Colonic mucosa (tissue), 4 donors: ENCODE measurements around the gene THBS2. TPM values are rescaled to one million over a fixed set of nuclear protein-coding genes. Genes with fewer than 3 reads are reported as not detected.

Experiments used
- DNase-seq: peaks from one replicate; pipeline ENCODE4 v3.0.0-alpha.2; 2020
- H3K27ac ChIP-seq: fragments of 200-600 bp; one replicate; pipeline ENCODE4 v1.8.0; 2021
- H3K27me3 ChIP-seq: fragments of 200-600 bp; one replicate; pipeline ENCODE4 v1.8.0; 2021
- H3K36me3 ChIP-seq: fragments of 200-600 bp; one replicate; pipeline ENCODE4 v1.8.0; 2021
- H3K4me1 ChIP-seq: fragments of 200-600 bp; one replicate; pipeline ENCODE4 v1.8.0; 2021; ENCODE audit warnings: mild to moderate bottlenecking
- H3K4me3 ChIP-seq: fragments of 200-600 bp; one replicate; pipeline ENCODE4 v1.8.0; 2021
- H3K9ac ChIP-seq, 2 donors: one replicate each; pipeline ENCODE4 v1.7.0; 2013; ENCODE audit warnings: control low read depth in 2 of 2, low read depth in 2 of 2, low read length in 2 of 2
- H3K9me3 ChIP-seq: fragments of 200-600 bp; one replicate; pipeline ENCODE4 v1.8.0; 2021
- CTCF ChIP-seq: fragments of 200-600 bp; IDR thresholded peaks from one replicate; pipeline ENCODE4 v1.8.0; 2022; ENCODE audit warnings: antibody characterized with exemption, mild to moderate bottlenecking
- intact Hi-C: fragments of 100-400 bp; cut with DNase I; formaldehyde crosslinking; loops from one replicate; pipeline ENCODE4 v1.14.1; 2022
- total RNA-seq, 2 donors: library from RNA; stranded (reverse); fragmentation: NEBNext Ultra II Directional in 1 of 2; extraction: Animal tissue kit (Norgen Biotek cat#: 25700) in 1 of 2; gene quantifications; one replicate each; pipeline ENCODE4 v1.2.1, GENCODE V29; 2021
- donor health status: healthy.
- donor health status: DM: no; HTN: no; CAD: no.
- donor health status: DM: no; HTN: no; CAD: no.

Gene THBS2
- total RNA-seq, 2 donors from 2014 or later, result 1.9 to 5.3 TPM

GRCh38 chr6:169230946-169231789 is 22.5 kb downstream of the THBS2 start:
- intact Hi-C loops, result no loop called here
- no peak overlapping the region for H3K27ac ChIP-seq
- DNase-seq, result peak; percentile 16
- H3K9me3 ChIP-seq, result no peaks in the 10 kb centered on the region
- TF ChIP-seq CTCF, result no peak
- H3K9ac ChIP-seq, result no peak overlapping the region
- no peaks in the 10 kb centered on the region for H3K27me3 ChIP-seq
- H3K4me1 ChIP-seq, result no peaks in the 10 kb centered on the region
- no peak overlapping the region for H3K4me3 ChIP-seq
- no peaks in the 10 kb centered on the region for H3K36me3 ChIP-seq

GRCh38 chr6:169230322-169230665 is 23.4 kb downstream of the THBS2 start:
- intact Hi-C loops, result no loop called here
- no peaks in the 10 kb centered on the region for H3K27me3 ChIP-seq
- DNase-seq, result peak; percentile 14
- H3K9ac ChIP-seq, result no peak overlapping the region
- no peaks in the 10 kb centered on the region for H3K36me3 ChIP-seq
- H3K9me3 ChIP-seq, result no peaks in the 10 kb centered on the region
- H3K4me1 ChIP-seq, result no peaks in the 10 kb centered on the region
- no peak overlapping the region for H3K4me3 ChIP-seq
- no peak for TF ChIP-seq CTCF
- no peak overlapping the region for H3K27ac ChIP-seq

- Histone ChIP-seq H3K36me3 (no peaks in the 10 kb centered on the region), H3K9me3 (no peaks in the 10 kb centered on the region), H3K27ac (no peak overlapping the region), H3K4me1 (no peaks in the 10 kb centered on the region), H3K9ac (no peak overlapping the region), H3K4me3 (no peak overlapping the region), H3K27me3 (no peaks in the 10 kb centered on the region)
- intact Hi-C loops, result no loop called here
- DNase-seq, result peak; percentile 17
- no peak for TF ChIP-seq CTCF
Measured at GRCh38 chr6:169229615-169230321, 23.9 kb downstream of the THBS2 start.

- H3K9ac ChIP-seq, result no peak overlapping the region
- no peaks in the 10 kb centered on the region for H3K4me1 ChIP-seq
- H3K4me3 ChIP-seq, result no peak overlapping the region
- intact Hi-C loops, result no loop called here
- H3K27ac ChIP-seq, result no peak overlapping the region
- no peak for TF ChIP-seq CTCF
- no peak for DNase-seq
- H3K36me3 ChIP-seq, result no peaks in the 10 kb centered on the region
- no peaks in the 10 kb centered on the region for H3K27me3 ChIP-seq
- H3K9me3 ChIP-seq, result no peaks in the 10 kb centered on the region
Measured at GRCh38 chr6:169227116-169227515, 26.5 kb downstream of the THBS2 start.

GRCh38 chr6:169225887-169226286 is 27.8 kb downstream of the THBS2 start:
- Histone ChIP-seq H3K4me3 (no peak overlapping the region), H3K9ac (no peak overlapping the region), H3K4me1 (no peaks in the 10 kb centered on the region), H3K36me3 (no peaks in the 10 kb centered on the region), H3K27ac (no peak overlapping the region), H3K27me3 (no peaks in the 10 kb centered on the region), H3K9me3 (no peaks in the 10 kb centered on the region)
- DNase-seq, result no peak
- intact Hi-C loops, result no loop called here
- TF ChIP-seq CTCF, result no peak
